ENCODE measurements around the gene LBHD1. TPM values are rescaled to one million over a fixed set of nuclear protein-coding genes. Genes with fewer than 3 reads are reported as not detected.

Gene LBHD1
- total and polyA plus RNA-seq, 2 of the 13 experiments (the other 11 are each of a cell fraction or from before 2014, with no cell fraction given), result 3.2 to 3.7 TPM

DNA sequence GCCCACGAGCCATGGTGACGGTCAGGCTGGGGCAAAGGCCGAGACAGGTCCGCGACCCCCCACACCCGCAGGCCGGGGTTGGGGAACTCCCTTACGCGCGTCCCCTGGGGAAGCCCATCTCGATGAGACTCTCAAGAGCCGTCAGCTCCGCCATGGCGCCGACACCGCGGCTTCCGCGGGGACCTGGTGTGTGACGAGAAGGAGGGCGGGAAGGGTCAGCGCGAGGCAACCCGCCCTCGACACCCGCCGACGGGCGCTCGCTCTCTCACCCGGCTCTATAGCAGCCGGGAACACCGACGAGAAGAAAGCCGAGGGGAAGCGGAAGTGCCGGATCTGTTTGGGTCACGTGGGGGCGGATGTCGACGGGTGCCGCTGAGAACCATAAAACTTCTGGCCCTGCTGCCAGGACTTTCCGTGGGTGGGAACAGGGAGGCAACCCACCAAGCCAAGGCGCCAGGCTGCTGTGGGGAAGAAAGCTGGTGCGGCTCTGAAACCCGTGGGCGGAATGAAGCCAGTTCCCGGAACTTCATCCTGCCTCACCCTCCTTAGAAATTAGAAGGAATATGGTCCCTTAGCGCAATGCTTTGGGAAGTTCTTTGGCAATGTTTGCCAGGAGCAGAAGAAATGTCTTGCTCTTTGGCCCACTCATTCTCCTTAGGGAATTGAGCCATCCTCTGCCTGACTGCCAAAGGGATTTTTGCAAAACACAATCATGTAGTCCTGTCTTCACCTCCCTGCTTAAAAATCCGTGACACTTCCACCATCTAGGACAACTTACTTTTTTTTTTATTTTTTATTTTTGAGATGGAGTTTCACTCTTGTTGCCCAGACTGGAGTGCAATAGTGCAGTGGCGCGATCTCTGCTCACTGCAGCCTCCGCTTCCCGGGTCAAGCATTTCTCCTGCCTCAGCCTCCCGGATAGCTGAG, 7.0 kb upstream of the LBHD1 start, which contains the start of gene UBXN1 (continued):
- TF ChIP-seq BCL6 (CRISPR knock-in tag; IDR thresholded peaks at IDR 0.05) (0 out of 2 replicates have a peak, but pooled peaks have one; percentile 24), HCFC1 (IDR thresholded peaks at IDR 0.05; ENCODE audit: low read depth, low read length) (peak; percentile 58; the same call in 1 of the 2 replicates), HIVEP1 (CRISPR knock-in tag; IDR thresholded peaks at IDR 0.05) (peak; percentile 90), SMC3 (IDR thresholded peaks at IDR 0.05; ENCODE audit: low read length) (no peak), FIP1L1 (IDR thresholded peaks at IDR 0.05; ENCODE audit: borderline replicate concordance, insufficient read depth, low read depth, low read length) (no peak), DMAP1 (CRISPR knock-in tag; IDR thresholded peaks at IDR 0.05) (peak; percentile 24; the same call in 1 of the 2 replicates), ZNF292 (CRISPR knock-in tag; IDR thresholded peaks at IDR 0.05; ENCODE audit: borderline replicate concordance, low read depth) (no peak), ONECUT2 (CRISPR knock-in tag; IDR thresholded peaks at IDR 0.05) (peak; percentile 14; the same call in 1 of the 2 replicates), ZNF816 (CRISPR knock-in tag; IDR thresholded peaks at IDR 0.05; ENCODE audit: borderline replicate concordance) (no peak; the same call in 1 of the 2 replicates), ZNF607 (CRISPR knock-in tag; IDR thresholded peaks at IDR 0.05; ENCODE audit: borderline replicate concordance) (no peak; the same call in 1 of the 2 replicates), MIER3 (CRISPR knock-in tag; IDR thresholded peaks at IDR 0.05; ENCODE audit: borderline replicate concordance) (peak; percentile 51; the same call in 1 of the 2 replicates), ZNF776 (CRISPR knock-in tag; IDR thresholded peaks at IDR 0.05) (peak; percentile 82; the same call in 1 of the 2 replicates), SAP130 (CRISPR knock-in tag; IDR thresholded peaks at IDR 0.05; ENCODE audit: low read depth) (peak; percentile 96)
- TF ChIP-seq, protein P1, sequence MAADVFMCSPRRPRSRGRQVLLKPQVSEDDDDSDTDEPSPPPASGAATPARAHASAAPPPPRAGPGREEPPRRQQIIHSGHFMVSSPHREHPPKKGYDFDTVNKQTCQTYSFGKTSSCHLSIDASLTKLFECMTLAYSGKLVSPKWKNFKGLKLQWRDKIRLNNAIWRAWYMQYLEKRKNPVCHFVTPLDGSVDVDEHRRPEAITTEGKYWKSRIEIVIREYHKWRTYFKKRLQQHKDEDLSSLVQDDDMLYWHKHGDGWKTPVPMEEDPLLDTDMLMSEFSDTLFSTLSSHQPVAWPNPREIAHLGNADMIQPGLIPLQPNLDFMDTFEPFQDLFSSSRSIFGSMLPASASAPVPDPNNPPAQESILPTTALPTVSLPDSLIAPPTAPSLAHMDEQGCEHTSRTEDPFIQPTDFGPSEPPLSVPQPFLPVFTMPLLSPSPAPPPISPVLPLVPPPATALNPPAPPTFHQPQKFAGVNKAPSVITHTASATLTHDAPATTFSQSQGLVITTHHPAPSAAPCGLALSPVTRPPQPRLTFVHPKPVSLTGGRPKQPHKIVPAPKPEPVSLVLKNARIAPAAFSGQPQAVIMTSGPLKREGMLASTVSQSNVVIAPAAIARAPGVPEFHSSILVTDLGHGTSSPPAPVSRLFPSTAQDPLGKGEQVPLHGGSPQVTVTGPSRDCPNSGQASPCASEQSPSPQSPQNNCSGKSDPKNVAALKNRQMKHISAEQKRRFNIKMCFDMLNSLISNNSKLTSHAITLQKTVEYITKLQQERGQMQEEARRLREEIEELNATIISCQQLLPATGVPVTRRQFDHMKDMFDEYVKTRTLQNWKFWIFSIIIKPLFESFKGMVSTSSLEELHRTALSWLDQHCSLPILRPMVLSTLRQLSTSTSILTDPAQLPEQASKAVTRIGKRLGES (CRISPR knock-in tag; IDR thresholded peaks at IDR 0.05; ENCODE audit: borderline replicate concordance), result no peak
- TF ChIP-seq, protein P2, sequence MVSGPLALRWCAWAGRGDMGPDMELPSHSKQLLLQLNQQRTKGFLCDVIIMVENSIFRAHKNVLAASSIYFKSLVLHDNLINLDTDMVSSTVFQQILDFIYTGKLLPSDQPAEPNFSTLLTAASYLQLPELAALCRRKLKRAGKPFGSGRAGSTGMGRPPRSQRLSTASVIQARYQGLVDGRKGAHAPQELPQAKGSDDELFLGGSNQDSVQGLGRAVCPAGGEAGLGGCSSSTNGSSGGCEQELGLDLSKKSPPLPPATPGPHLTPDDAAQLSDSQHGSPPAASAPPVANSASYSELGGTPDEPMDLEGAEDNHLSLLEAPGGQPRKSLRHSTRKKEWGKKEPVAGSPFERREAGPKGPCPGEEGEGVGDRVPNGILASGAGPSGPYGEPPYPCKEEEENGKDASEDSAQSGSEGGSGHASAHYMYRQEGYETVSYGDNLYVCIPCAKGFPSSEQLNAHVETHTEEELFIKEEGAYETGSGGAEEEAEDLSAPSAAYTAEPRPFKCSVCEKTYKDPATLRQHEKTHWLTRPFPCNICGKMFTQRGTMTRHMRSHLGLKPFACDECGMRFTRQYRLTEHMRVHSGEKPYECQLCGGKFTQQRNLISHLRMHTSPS (CRISPR knock-in tag; IDR thresholded peaks at IDR 0.05; ENCODE audit: low read depth), result no peak
- TF ChIP-seq, protein P3, sequence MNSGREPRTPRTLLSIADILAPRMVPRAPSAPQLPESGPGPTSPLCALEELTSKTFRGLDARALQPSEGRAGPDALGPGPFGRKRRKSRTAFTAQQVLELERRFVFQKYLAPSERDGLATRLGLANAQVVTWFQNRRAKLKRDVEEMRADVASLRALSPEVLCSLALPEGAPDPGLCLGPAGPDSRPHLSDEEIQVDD (CRISPR knock-in tag; IDR thresholded peaks at IDR 0.05; ENCODE audit: borderline replicate concordance), result no peak
- TF ChIP-seq, protein P4, sequence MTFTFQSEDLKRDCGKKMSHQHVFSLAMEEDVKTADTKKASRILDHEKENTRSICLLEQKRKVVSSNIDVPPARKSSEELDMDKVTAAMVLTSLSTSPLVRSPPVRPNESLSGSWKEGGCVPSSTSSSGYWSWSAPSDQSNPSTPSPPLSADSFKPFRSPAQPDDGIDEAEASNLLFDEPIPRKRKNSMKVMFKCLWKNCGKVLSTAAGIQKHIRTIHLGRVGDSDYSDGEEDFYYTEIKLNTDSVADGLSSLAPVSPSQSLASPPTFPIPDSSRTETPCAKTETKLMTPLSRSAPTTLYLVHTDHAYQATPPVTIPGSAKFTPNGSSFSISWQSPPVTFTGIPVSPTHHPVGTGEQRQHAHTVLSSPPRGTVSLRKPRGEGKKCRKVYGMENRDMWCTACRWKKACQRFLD (CRISPR knock-in tag; IDR thresholded peaks at IDR 0.05; ENCODE audit: borderline replicate concordance), result no peak
- TF ChIP-seq, protein P5, sequence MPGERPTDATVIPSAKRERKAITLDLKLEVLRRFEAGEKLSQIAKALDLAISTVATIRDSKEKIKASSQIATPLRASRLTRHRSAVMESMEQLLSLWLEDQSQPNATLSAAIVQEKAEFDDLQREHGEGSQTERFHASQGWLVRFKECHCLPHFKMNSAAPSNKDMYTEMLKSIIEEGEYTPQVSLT (CRISPR knock-in tag; IDR thresholded peaks at IDR 0.05; ENCODE audit: borderline replicate concordance, low read depth), result no peak

Measured in HepG2 (cell line).